Measurements from ENCODE around the gene SH3PXD2B.

GRCh38 chr5:172285226-172286143 is 168.8 kb downstream of the SH3PXD2B start:
- TF ChIP-seq CTCF (IDR thresholded peaks at IDR 0.05) (no peak), EZH2 (IDR thresholded peaks at IDR 0.05; ENCODE audit: borderline replicate concordance, insufficient read depth, low read depth, low read length, poor library complexity, severe bottlenecking) (no peak)

Measured in B cell (primary cell).